ENCODE results near the gene ZMPSTE24. TPM values are rescaled to one million over a fixed set of nuclear protein-coding genes. Genes with fewer than 3 reads are reported as not detected.

The ZMPSTE24 gene
- total RNA-seq, 1 donor from 2014 or later: 25.5 TPM

- Histone ChIP-seq H3K9me3 (no peaks in the 10 kb centered on the region), H3K4me1 (no peaks in the 10 kb centered on the region), H3K27ac (no peak overlapping the region), H3K27me3 (no peaks in the 10 kb centered on the region), H3K4me3 (no peak overlapping the region), H3K36me3 (no peaks in the 10 kb centered on the region)
- no peak for DNase-seq (ENCODE audit: extremely low spot score in 2 of 2)
- TF ChIP-seq POLR2A (IDR thresholded peaks at IDR 0.05): no peak
- no peak for TF ChIP-seq CTCF (IDR thresholded peaks at IDR 0.05)
- no peak for TF ChIP-seq POLR2AphosphoS5 (IDR thresholded peaks at IDR 0.05; ENCODE audit: insufficient read depth in 1 of 2, low read depth in 1 of 2)
- intact Hi-C loops (cut with DNase I): no loop called here
Measured at GRCh38 chr1:40305871-40306270, 47.8 kb downstream of the ZMPSTE24 start.

DNA sequence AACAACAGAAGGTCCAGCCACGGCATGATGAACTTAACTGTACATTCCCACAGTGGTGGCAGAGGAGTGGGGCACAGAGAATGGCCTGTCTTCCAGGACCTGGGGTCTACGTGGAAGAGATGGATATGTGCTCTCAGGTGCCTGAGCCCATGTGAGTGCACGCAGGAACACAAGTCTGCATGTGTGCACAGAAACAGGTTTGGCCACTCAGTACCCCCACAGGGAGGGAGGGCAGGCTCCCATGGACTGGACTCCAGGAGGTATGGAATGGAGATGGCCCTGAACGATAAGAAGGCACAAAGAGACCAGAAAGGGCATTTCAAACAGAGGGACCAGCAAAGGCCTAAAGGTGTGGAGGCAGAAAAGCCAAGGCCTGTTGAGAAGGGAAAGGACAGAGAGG lies 48.3 kb downstream of the ZMPSTE24 start:
- no peak overlapping the region for H3K27ac ChIP-seq
- no peaks in the 10 kb centered on the region for H3K36me3 ChIP-seq
- intact Hi-C loops (cut with DNase I): no loop called here

GRCh38 chr1:40307186-40307585 lies 49.1 kb downstream of the ZMPSTE24 start:
- Histone ChIP-seq H3K36me3 (no peaks in the 10 kb centered on the region), H3K27ac (no peak overlapping the region), H3K9me3 (no peaks in the 10 kb centered on the region), H3K4me3 (no peak overlapping the region), H3K4me1 (no peaks in the 10 kb centered on the region), H3K27me3 (no peaks in the 10 kb centered on the region)
- TF ChIP-seq POLR2A (IDR thresholded peaks at IDR 0.05) (no peak), CTCF (IDR thresholded peaks at IDR 0.05) (no peak), POLR2AphosphoS5 (IDR thresholded peaks at IDR 0.05; ENCODE audit: insufficient read depth in 1 of 2, low read depth in 1 of 2) (no peak)
- no peak for DNase-seq (ENCODE audit: extremely low spot score in 2 of 2)
- intact Hi-C loops (cut with DNase I): no loop called here

More for the DNA sequence above, 48.3 kb downstream of the ZMPSTE24 start:
- DNase-seq (ENCODE audit: extremely low spot score in 2 of 2): no peak
- Histone ChIP-seq H3K4me3 (no peak overlapping the region), H3K9me3 (no peaks in the 10 kb centered on the region), H3K4me1 (no peaks in the 10 kb centered on the region), H3K27me3 (no peaks in the 10 kb centered on the region)
- TF ChIP-seq CTCF (IDR thresholded peaks at IDR 0.05): no peak
- TF ChIP-seq POLR2A (IDR thresholded peaks at IDR 0.05): no peak
- no peak for TF ChIP-seq POLR2AphosphoS5 (IDR thresholded peaks at IDR 0.05; ENCODE audit: insufficient read depth in 1 of 2, low read depth in 1 of 2)

- TF ChIP-seq POLR2A (IDR thresholded peaks at IDR 0.05) (no peak), POLR2AphosphoS5 (IDR thresholded peaks at IDR 0.05; ENCODE audit: insufficient read depth in 1 of 2, low read depth in 1 of 2) (no peak), CTCF (IDR thresholded peaks at IDR 0.05) (no peak)
- Histone ChIP-seq H3K36me3 (no peaks in the 10 kb centered on the region), H3K4me3 (no peak overlapping the region), H3K27ac (no peak overlapping the region), H3K27me3 (no peaks in the 10 kb centered on the region), H3K4me1 (peaks cover 6% of the 10 kb centered on the region), H3K9me3 (no peaks in the 10 kb centered on the region)
- intact Hi-C loops (cut with DNase I): no loop called here
- no peak for DNase-seq (ENCODE audit: extremely low spot score in 2 of 2)
Measured at GRCh38 chr1:40308036-40308727, 50.1 kb downstream of the ZMPSTE24 start.

DNA sequence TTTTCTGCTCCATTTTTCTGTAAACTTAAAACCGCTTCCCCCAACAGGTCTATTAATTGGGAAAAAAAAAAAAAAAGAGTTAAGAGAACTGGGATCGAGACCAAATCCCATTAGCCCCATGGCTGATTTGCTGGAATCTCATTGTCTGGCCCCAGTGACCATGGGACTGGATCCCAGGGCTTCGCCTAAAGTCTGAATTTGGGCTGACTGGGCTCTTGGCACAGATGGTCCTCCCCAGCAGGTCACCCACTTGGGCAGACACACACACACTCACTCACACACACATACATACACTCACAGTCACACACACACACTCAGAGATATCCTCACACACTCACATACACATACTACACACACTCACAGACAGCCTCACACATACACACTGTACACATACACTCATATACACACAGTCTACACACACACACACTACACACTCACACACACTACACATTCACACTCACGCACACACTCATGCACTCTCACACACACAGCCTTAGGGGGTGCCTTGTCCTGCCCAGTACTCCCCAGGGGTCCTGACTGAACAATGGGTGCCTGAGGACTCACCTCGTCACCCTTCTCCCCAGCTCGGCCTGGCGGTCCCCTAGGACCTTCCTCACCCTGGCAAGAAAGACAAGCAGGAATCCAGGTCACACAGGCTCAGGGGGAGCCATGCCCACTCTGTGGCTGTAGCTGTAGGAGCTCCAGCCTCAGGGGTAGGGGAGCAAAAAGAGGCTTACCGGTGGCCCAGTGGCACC lies 51.5 kb downstream of the ZMPSTE24 start:
- no peak for DNase-seq (ENCODE audit: extremely low spot score in 2 of 2)

More for the DNA sequence above, 51.5 kb downstream of the ZMPSTE24 start:
- Histone ChIP-seq H3K27me3 (no peaks in the 10 kb centered on the region), H3K4me3 (no peak overlapping the region), H3K9me3 (no peaks in the 10 kb centered on the region), H3K36me3 (no peaks in the 10 kb centered on the region), H3K4me1 (peaks cover 6% of the 10 kb centered on the region), H3K27ac (no peak overlapping the region)
- TF ChIP-seq CTCF (IDR thresholded peaks at IDR 0.05): no peak
- no peak for TF ChIP-seq POLR2AphosphoS5 (IDR thresholded peaks at IDR 0.05; ENCODE audit: insufficient read depth in 1 of 2, low read depth in 1 of 2)
- TF ChIP-seq POLR2A (IDR thresholded peaks at IDR 0.05): no peak
- intact Hi-C loops (cut with DNase I): no loop called here

Data from vagina (tissue), 2 donors.